HCT116 (cell line): ENCODE data around the gene NPTX1. TPM values are rescaled to one million over a fixed set of nuclear protein-coding genes. Genes with fewer than 3 reads are reported as not detected.

Source experiments
- ATAC-seq: fragments of 200-7000 bp; cut with Tn5 transposase; 2 replicates; pipeline ENCODE4 v1.9.1; 2020; ENCODE audit warnings: mild to moderate bottlenecking, moderate library complexity
- BruUV-seq: library from RNA; stranded (reverse); fragments of 400-500 nt; replicated peaks from 2 replicates; lab custom pipeline; 2021; lab: Mats Ljungman, UMichigan
- CTCF ChIA-PET: fragments of 300-600 bp; sonication (Branson Sonifier 250); formaldehyde crosslinking; loops from one replicate; lab custom pipeline; 2021; ENCODE audit warnings: antibody characterized with exemption; lab: Charles Lee
- POLR2A ChIA-PET: fragments of 300-600, 350-600 bp; sonication (Branson Sonifier 250); formaldehyde crosslinking; loops from one replicate; lab custom pipeline; 2021; ENCODE audit warnings: antibody characterized with exemption; lab: Charles Lee
- RAD21 ChIA-PET, 2 experiments: fragments of 300-600 bp; sonication (Branson Sonifier 250); formaldehyde crosslinking; loops; one replicate each; lab custom pipeline; 2023; ENCODE audit warnings: low total read pairs in 2 of 2; ENCODE audit not compliant: uncharacterized antibody in 2 of 2, unreplicated experiment in 2 of 2, low non-redundant PET in 1 of 2; lab: Charles Lee
- DNase-seq: peaks from one replicate; pipeline ENCODE4 v3.0.0-alpha.2; 2010; ENCODE audit warnings: low read depth, low spot score
- H2AFZ ChIP-seq: fragments of 200-600 bp; shearing (Covaris generic), sonication (generic); 2 replicates; pipeline ENCODE4 v1.6.1; 2017; ENCODE audit warnings: low read depth, mixed run types, mixed read lengths, antibody characterized with exemption, low read length; ENCODE audit not compliant: poor library complexity, severe bottlenecking
- H3K27ac ChIP-seq: 2 replicates; pipeline ENCODE4 v1.5.1; 2012; ENCODE audit warnings: low read depth, low read length
- H3K27me3 ChIP-seq: fragments of 200-600 bp; sonication (generic); 2 replicates; pipeline ENCODE4 v1.6.1; 2016; ENCODE audit warnings: mixed run types, low read length, mixed read lengths; ENCODE audit not compliant: insufficient read depth
- H3K36me3 ChIP-seq, 2 experiments: fragments of 200-500 bp in 1 of 2; fragments of 200-600 bp in 1 of 2; sonication (Bioruptor generic) in 1 of 2; sonication (generic) in 1 of 2; 2 replicates each; pipeline versions ENCODE4 v1.5.1 to v1.6.1; 2014 to 2016; ENCODE audit warnings: low read length in 2 of 2, inconsistent platforms in 1 of 2, mixed read lengths in 1 of 2, mixed run types in 1 of 2; ENCODE audit not compliant: insufficient read depth in 2 of 2, control insufficient read depth in 1 of 2
- H3K4me1 ChIP-seq, 2 experiments: fragments of 200-600 bp in 1 of 2; sonication (generic) in 1 of 2; 2 replicates each; pipeline versions ENCODE4 v1.5.1 to v1.6.1; 2012 to 2017; ENCODE audit warnings: low read length in 2 of 2, inconsistent platforms in 1 of 2, mild to moderate bottlenecking in 1 of 2, mixed read lengths in 1 of 2, mixed run types in 1 of 2, moderate library complexity in 1 of 2; ENCODE audit not compliant: insufficient read depth in 2 of 2, control insufficient read depth in 1 of 2
- H3K4me2 ChIP-seq: fragments of 200-600 bp; sonication (generic); 2 replicates; pipeline ENCODE4 v1.6.1; 2017; ENCODE audit warnings: mixed run types, low read length, mixed read lengths
- H3K4me3 ChIP-seq, 2 experiments: fragments of 200-600 bp in 1 of 2; sonication (generic) in 1 of 2; replicated peaks in 1 of 2; 2 replicates each; pipeline ENCODE4 v1.5.1; 2011 to 2016; ENCODE audit warnings: low read length in 2 of 2, control low read depth in 1 of 2, low read depth in 1 of 2, mild to moderate bottlenecking in 1 of 2, mixed read lengths in 1 of 2, mixed run types in 1 of 2
- H3K79me2 ChIP-seq: fragments of 200-600 bp; sonication (generic); 2 replicates; pipeline ENCODE4 v1.6.1; 2017; ENCODE audit warnings: mild to moderate bottlenecking, mixed run types, low read length, moderate library complexity, mixed read lengths; ENCODE audit not compliant: insufficient read depth
- H3K9ac ChIP-seq: fragments of 200-600 bp; sonication (generic); 2 replicates; pipeline ENCODE4 v1.6.1; 2016; ENCODE audit warnings: low read length, mixed read lengths
- H3K9me2 ChIP-seq: fragments of 200-600 bp; sonication (generic), shearing (Covaris generic); 2 replicates; pipeline ENCODE4 v1.6.1; 2017; ENCODE audit warnings: mixed run types, mild to moderate bottlenecking, moderate library complexity; ENCODE audit not compliant: insufficient read depth
- H3K9me3 ChIP-seq, 2 experiments: fragments of 200-500 bp in 1 of 2; fragments of 200-600 bp in 1 of 2; sonication (Bioruptor generic) in 1 of 2; sonication (generic) in 1 of 2; 2 replicates each; pipeline ENCODE4 v1.6.1; 2014 to 2017; ENCODE audit warnings: low read length in 2 of 2, mixed read lengths in 2 of 2, inconsistent platforms in 1 of 2, low read depth in 1 of 2, mild to moderate bottlenecking in 1 of 2, mixed run types in 1 of 2, moderate library complexity in 1 of 2; ENCODE audit not compliant: control insufficient read depth in 1 of 2, insufficient read depth in 1 of 2
- H4K20me1 ChIP-seq: fragments of 200-600 bp; sonication (generic), shearing (Covaris generic); 2 replicates; pipeline ENCODE4 v1.6.1; 2017; ENCODE audit warnings: mixed run types, mild to moderate bottlenecking, moderate library complexity; ENCODE audit not compliant: insufficient read depth
- ATF3 ChIP-seq: IDR thresholded peaks from 2 replicates; pipeline ENCODE4 v1.6.1; 2012
- CBX3 ChIP-seq: IDR thresholded peaks from 2 replicates; pipeline ENCODE4 v1.6.1; 2012; ENCODE audit warnings: low read depth
- CEBPB ChIP-seq: IDR thresholded peaks from 2 replicates; pipeline ENCODE4 v1.6.1; 2012; ENCODE audit warnings: low read depth
- EGR1 ChIP-seq: IDR thresholded peaks from 2 replicates; pipeline ENCODE4 v1.6.1; 2012; ENCODE audit warnings: low read depth
- ELF1 ChIP-seq: IDR thresholded peaks from 2 replicates; pipeline ENCODE4 v1.6.1; 2012; ENCODE audit warnings: low read depth, borderline replicate concordance
- EZH2 ChIP-seq: fragments of 200-600 bp; sonication (generic); IDR thresholded peaks from 2 replicates; pipeline ENCODE4 v1.6.1; 2017; ENCODE audit warnings: antibody characterized with exemption, mixed run types
- JUND ChIP-seq: IDR thresholded peaks from 2 replicates; pipeline ENCODE4 v1.6.1; 2012
- MAX ChIP-seq: IDR thresholded peaks from 2 replicates; pipeline ENCODE4 v1.6.1; 2012
- POLR2AphosphoS5 ChIP-seq: IDR thresholded peaks from 2 replicates; pipeline ENCODE4 v1.6.1; 2011; ENCODE audit warnings: mild to moderate bottlenecking, low read depth, low read length, moderate library complexity
- SRF ChIP-seq: IDR thresholded peaks from 2 replicates; pipeline ENCODE4 v1.6.1; 2012; ENCODE audit warnings: low read depth
- TCF7L2 ChIP-seq: IDR thresholded peaks from 2 replicates; pipeline ENCODE4 v1.7.0; 2011; ENCODE audit warnings: borderline replicate concordance, inconsistent platforms; ENCODE audit not compliant: insufficient read depth, insufficient read length; ENCODE audit errors: extremely low read depth
- YY1 ChIP-seq: IDR thresholded peaks from 2 replicates; pipeline ENCODE4 v1.6.1; 2011; ENCODE audit warnings: low read length, low read depth, moderate library complexity, mild to moderate bottlenecking; ENCODE audit not compliant: insufficient replicate concordance; ENCODE audit errors: extremely low read depth
- ZBTB33 ChIP-seq: IDR thresholded peaks from 2 replicates; pipeline ENCODE4 v1.6.1; 2011; ENCODE audit warnings: mild to moderate bottlenecking, low read length, moderate library complexity; ENCODE audit not compliant: insufficient replicate concordance; ENCODE audit errors: extremely low read depth
- ZFX ChIP-seq: fragments of 450-650 bp; IDR thresholded peaks from 2 replicates; pipeline ENCODE4 v1.6.1; 2017
- intact Hi-C: fragments of 100-400 bp; cut with micrococcal nuclease; formaldehyde crosslinking; loops from 2 replicates; pipeline ENCODE4 v1.10.0; 2022
- total RNA-seq: library from RNA; stranded (reverse); gene quantifications from one replicate; pipeline ENCODE4 v1.2.1, GENCODE V29; 2021; ENCODE audit not compliant: unreplicated experiment
- TF ChIP-seq, protein P1 (sequence below): IDR thresholded peaks from 2 replicates; pipeline ENCODE4 v1.6.1; 2012; ENCODE audit warnings: low read depth
- TF ChIP-seq, protein P2 (sequence below), 3 experiments: fragments of 200-600 bp in 1 of 3; sonication (generic) in 1 of 3; IDR thresholded peaks in 2 of 3; conservative IDR thresholded peaks in 1 of 3; 2 replicates each; pipeline ENCODE4 v1.5.1; 2012 to 2017; ENCODE audit warnings: low read depth in 2 of 3, low read length in 2 of 3, antibody characterized with exemption in 1 of 3, borderline replicate concordance in 1 of 3, control low read depth in 1 of 3, mild to moderate bottlenecking in 1 of 3, mixed read lengths in 1 of 3, mixed run types in 1 of 3, moderate library complexity in 1 of 3; ENCODE audit not compliant: insufficient read depth in 1 of 3

NPTX1 gene
- total RNA-seq, 1 experiment from 2014 or later = 0.15 TPM

- CTCF ChIA-PET = no interaction called here
- intact Hi-C loops = loop anchor here (10.0 kb wide), 2 partner anchors 122 to 442 kb away; no protein-coding TSS in a partner anchor
Measured at GRCh38 chr17:80452173-80452915, 24.1 kb downstream of the NPTX1 start.

More at GRCh38 chr17:80452173-80452915, 24.1 kb downstream of the NPTX1 start:
- no peaks in the 10 kb centered on the region for H3K27me3 ChIP-seq
- no TSS peak for BruUV-seq
- no peak for TF ChIP-seq YY1
- TF ChIP-seq TCF7L2 = no peak
- TF ChIP-seq CBX3 = no peak
- no peak for TF ChIP-seq MAX
- TF ChIP-seq, protein P1, sequence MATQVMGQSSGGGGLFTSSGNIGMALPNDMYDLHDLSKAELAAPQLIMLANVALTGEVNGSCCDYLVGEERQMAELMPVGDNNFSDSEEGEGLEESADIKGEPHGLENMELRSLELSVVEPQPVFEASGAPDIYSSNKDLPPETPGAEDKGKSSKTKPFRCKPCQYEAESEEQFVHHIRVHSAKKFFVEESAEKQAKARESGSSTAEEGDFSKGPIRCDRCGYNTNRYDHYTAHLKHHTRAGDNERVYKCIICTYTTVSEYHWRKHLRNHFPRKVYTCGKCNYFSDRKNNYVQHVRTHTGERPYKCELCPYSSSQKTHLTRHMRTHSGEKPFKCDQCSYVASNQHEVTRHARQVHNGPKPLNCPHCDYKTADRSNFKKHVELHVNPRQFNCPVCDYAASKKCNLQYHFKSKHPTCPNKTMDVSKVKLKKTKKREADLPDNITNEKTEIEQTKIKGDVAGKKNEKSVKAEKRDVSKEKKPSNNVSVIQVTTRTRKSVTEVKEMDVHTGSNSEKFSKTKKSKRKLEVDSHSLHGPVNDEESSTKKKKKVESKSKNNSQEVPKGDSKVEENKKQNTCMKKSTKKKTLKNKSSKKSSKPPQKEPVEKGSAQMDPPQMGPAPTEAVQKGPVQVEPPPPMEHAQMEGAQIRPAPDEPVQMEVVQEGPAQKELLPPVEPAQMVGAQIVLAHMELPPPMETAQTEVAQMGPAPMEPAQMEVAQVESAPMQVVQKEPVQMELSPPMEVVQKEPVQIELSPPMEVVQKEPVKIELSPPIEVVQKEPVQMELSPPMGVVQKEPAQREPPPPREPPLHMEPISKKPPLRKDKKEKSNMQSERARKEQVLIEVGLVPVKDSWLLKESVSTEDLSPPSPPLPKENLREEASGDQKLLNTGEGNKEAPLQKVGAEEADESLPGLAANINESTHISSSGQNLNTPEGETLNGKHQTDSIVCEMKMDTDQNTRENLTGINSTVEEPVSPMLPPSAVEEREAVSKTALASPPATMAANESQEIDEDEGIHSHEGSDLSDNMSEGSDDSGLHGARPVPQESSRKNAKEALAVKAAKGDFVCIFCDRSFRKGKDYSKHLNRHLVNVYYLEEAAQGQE = no peak
- TF ChIP-seq EGR1 = no peak
- TF ChIP-seq POLR2AphosphoS5 = no peak
- TF ChIP-seq, protein P2, sequence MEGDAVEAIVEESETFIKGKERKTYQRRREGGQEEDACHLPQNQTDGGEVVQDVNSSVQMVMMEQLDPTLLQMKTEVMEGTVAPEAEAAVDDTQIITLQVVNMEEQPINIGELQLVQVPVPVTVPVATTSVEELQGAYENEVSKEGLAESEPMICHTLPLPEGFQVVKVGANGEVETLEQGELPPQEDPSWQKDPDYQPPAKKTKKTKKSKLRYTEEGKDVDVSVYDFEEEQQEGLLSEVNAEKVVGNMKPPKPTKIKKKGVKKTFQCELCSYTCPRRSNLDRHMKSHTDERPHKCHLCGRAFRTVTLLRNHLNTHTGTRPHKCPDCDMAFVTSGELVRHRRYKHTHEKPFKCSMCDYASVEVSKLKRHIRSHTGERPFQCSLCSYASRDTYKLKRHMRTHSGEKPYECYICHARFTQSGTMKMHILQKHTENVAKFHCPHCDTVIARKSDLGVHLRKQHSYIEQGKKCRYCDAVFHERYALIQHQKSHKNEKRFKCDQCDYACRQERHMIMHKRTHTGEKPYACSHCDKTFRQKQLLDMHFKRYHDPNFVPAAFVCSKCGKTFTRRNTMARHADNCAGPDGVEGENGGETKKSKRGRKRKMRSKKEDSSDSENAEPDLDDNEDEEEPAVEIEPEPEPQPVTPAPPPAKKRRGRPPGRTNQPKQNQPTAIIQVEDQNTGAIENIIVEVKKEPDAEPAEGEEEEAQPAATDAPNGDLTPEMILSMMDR (IDR thresholded peaks at IDR 0.05 in 2 of 3, conservative IDR thresholded peaks at IDR 0.05 in 1 of 3; ENCODE audit: borderline replicate concordance in 1 of 3, insufficient read depth in 1 of 3, low read depth in 2 of 3, low read length in 2 of 3) = no peak
- TF ChIP-seq EZH2 = no peak
- TF ChIP-seq ZFX = no peak
- no peak for TF ChIP-seq CEBPB
- TF ChIP-seq ELF1 = no peak
- TF ChIP-seq ATF3 = no peak
- no peak for TF ChIP-seq SRF
- TF ChIP-seq ZBTB33 = no peak
- TF ChIP-seq JUND = no peak
- no peak overlapping the region for H3K27ac ChIP-seq
- H3K79me2 ChIP-seq = no peaks in the 10 kb centered on the region
- no peak overlapping the region for H3K4me3 ChIP-seq
- ChIA-PET POLR2A (no interaction called here), RAD21 (no interaction called here)
- ATAC-seq = no peak
- no peaks in the 10 kb centered on the region for H3K9me2 ChIP-seq
- no peaks in the 10 kb centered on the region for H3K36me3 ChIP-seq
- H4K20me1 ChIP-seq = no peaks in the 10 kb centered on the region
- DNase-seq = no peak
- no peaks in the 10 kb centered on the region for H3K9me3 ChIP-seq
- H3K4me1 ChIP-seq = peaks cover 11 to 40% of the 10 kb centered on the region in 2 experiments; a peak in 3 of 4 replicates
- no peak overlapping the region for H3K4me2 ChIP-seq
- no peak overlapping the region for H2AFZ ChIP-seq
- H3K9ac ChIP-seq = no peak overlapping the region
